ENCODE results near the gene PML. TPM values are rescaled to one million over a fixed set of nuclear protein-coding genes. Genes with fewer than 3 reads are reported as not detected.

Gene PML
- total RNA-seq, 1 donor from 2014 or later: 86.6 TPM

- no peak for DNase-seq (ENCODE audit: low spot score)
- intact Hi-C loops (cut with DNase I): no loop called here
- ATAC-seq: no peak
Observed at GRCh38 chr15:73993211-73993994, 1.1 kb upstream of the PML start.

- intact Hi-C loops (cut with DNase I): no loop called here
- peak; percentile 31 for ATAC-seq
- no peak for DNase-seq (ENCODE audit: low spot score)
Observed at GRCh38 chr15:73994912-73995622, 551 bp downstream of the PML start.

DNA sequence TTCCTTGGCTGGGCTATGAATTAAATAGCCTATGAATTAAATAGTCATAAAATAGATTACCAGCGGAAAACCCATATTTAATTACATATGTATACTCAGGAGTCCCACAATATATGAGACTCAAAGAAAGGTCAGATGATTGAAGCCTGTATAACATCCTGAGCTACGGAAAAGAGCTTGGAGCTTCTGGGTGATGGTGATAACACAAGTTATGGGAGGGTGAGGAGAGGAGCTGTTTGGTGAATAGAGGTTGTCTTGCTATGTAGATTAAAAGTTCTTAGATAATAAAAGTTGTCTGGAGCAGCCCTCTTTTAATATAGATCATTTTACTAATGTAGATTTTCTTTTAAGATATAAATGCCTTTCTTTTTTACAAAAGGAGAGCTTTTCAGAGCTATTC is 1.8 kb downstream of the PML start:
- DNase-seq (ENCODE audit: low spot score) (no peak), ATAC-seq (no peak)
- intact Hi-C loops (cut with DNase I): no loop called here

- ATAC-seq (no peak), DNase-seq (ENCODE audit: low spot score) (no peak)
- intact Hi-C loops (cut with DNase I): no loop called here
Observed at GRCh38 chr15:73996939-73997338, 2.4 kb downstream of the PML start.

DNA sequence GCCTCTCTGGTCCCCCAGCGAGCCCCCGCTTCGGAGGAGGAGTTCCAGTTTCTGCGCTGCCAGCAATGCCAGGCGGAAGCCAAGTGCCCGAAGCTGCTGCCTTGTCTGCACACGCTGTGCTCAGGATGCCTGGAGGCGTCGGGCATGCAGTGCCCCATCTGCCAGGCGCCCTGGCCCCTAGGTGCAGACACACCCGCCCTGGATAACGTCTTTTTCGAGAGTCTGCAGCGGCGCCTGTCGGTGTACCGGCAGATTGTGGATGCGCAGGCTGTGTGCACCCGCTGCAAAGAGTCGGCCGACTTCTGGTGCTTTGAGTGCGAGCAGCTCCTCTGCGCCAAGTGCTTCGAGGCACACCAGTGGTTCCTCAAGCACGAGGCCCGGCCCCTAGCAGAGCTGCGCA is 3.5 kb downstream of the PML start:
- DNase-seq (ENCODE audit: low spot score): no peak
- ATAC-seq: no peak
- intact Hi-C loops (cut with DNase I): no loop called here

GRCh38 chr15:74006774-74007639 is 12.5 kb downstream of the PML start:
- DNase-seq (ENCODE audit: low spot score): no peak

GRCh38 chr15:74007820-74008371 is 13.4 kb downstream of the PML start:
- intact Hi-C loops (cut with DNase I): no loop called here
- DNase-seq (ENCODE audit: low spot score): no peak
- no peak for ATAC-seq

More at GRCh38 chr15:74006774-74007639, 12.5 kb downstream of the PML start:
- no peak for ATAC-seq
- intact Hi-C loops (cut with DNase I): no loop called here

DNA sequence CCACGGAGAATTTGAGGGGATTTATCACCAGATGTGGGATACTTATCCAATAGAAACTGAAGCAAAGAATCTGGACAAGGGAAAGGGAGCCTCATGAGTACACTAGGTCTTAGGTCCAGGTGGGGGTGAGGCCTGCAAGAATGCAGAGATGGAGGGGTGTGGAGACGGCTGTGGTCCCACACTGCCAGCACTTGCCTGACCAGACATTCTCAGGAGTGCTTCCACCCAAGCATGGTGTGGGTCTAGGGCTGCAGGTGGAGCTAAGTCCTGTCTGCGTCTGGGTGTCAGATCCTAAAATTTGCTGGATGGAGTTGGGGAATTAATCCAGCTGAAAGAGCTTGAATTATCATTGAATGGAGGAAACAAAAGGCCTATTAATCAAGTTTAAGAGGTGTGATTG is 14.4 kb downstream of the PML start:
- DNase-seq (ENCODE audit: low spot score): no peak
- ATAC-seq: no peak

DNA sequence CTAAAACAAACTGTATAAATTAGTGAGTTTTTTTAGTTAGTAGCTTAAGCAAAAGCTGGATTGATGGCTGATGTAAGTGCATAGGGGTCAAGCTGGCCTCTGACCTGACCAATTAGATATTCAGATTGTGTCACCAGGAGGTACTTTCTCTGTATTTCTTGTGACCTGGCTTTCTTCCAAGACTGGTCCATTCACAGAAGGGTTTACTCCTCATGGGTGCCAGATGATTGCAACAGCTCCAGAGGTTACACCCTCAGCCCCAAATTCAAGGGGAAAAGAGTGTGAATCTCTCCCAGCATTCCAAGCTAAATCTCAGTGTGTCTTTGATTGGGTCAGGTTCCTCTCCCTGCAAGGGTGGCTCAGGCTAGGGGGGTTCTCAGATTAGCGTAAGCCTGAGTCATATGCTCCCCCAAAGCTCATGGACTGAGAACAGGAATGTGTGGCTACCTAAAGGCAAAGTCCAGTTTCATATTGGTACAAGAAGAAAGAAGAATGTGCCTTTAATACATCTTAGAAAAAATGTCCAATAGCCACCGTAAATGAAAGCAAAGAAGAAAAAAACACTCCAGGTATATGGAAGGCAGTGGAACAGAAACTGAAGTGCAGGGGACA is 16.5 kb downstream of the PML start:
- DNase-seq (ENCODE audit: low spot score) (no peak), ATAC-seq (peak; percentile 29)
- intact Hi-C loops (cut with DNase I): no loop called here

More for the DNA sequence above, 14.4 kb downstream of the PML start:
- intact Hi-C loops (cut with DNase I): no loop called here

DNA sequence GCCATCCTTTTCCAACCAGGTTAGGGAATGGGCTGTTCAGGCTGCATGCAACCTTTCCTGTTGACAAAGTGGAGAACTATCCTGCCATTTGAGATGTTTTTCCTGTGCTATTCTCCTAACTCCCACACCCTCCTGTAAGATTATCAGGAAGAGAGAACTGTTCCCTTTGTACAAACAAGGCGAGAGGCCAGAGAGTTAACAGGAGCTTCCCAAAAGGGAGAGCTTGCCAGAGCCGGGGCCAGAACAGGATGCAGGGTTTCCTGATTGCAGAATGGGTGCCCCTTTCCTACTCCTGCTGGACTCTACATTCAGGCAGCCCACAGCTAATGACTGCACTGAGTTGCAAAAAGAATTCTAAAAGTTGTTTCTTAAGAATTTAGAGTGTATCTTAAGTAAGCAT is 17.1 kb downstream of the PML start:
- ATAC-seq (peak; percentile 85), DNase-seq (ENCODE audit: low spot score) (no peak)
- intact Hi-C loops (cut with DNase I): no loop called here

GRCh38 chr15:74013374-74013894 is 18.9 kb downstream of the PML start:
- intact Hi-C loops (cut with DNase I): no loop called here
- DNase-seq (ENCODE audit: low spot score) (no peak), ATAC-seq (no peak)

- intact Hi-C loops (cut with DNase I): no loop called here
- ATAC-seq (no peak), DNase-seq (ENCODE audit: low spot score) (no peak)
Observed at GRCh38 chr15:74019734-74020133, 25.2 kb downstream of the PML start.

DNA sequence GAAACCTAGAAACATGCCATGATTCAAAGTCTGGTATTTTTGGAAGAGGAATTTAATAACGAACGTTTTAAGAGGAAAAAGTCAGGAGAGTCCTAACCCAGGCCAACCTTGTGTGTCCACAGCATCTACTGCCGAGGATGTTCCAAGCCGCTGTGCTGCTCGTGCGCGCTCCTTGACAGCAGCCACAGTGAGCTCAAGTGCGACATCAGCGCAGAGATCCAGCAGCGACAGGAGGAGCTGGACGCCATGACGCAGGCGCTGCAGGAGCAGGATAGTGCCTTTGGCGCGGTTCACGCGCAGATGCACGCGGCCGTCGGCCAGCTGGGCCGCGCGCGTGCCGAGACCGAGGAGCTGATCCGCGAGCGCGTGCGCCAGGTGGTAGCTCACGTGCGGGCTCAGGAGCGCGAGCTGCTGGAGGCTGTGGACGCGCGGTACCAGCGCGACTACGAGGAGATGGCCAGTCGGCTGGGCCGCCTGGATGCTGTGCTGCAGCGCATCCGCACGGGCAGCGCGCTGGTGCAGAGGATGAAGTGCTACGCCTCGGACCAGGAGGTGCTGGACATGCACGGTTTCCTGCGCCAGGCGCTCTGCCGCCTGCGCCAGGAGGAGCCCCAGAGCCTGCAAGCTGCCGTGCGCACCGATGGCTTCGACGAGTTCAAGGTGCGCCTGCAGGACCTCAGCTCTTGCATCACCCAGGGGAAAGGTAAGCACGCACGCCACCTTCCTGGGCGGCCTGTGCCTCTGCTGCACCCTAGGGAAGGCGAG is 28.4 kb downstream of the PML start:
- no peak for ATAC-seq
- no peak for DNase-seq (ENCODE audit: low spot score)
- intact Hi-C loops (cut with DNase I): no loop called here

DNA sequence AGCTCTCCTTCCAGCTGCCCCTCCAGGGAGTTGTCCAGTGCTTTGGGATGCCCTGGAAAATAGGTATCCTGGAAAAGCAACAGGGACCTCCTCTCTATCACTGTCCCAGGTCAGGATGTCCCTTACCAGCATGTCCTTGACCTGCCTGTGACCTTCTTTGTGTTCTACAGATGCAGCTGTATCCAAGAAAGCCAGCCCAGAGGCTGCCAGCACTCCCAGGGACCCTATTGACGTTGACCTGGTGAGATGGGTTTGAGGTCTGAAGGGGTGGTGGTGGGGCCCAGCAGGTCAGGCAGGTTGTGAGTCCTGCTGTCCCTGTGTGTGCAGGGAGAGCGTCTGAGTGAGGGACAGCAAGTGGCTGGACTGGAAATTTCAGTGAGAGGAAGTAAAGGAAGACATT is 30.2 kb downstream of the PML start:
- DNase-seq (ENCODE audit: low spot score): peak; percentile 21
- intact Hi-C loops (cut with DNase I): no loop called here
- no peak for ATAC-seq

DNA sequence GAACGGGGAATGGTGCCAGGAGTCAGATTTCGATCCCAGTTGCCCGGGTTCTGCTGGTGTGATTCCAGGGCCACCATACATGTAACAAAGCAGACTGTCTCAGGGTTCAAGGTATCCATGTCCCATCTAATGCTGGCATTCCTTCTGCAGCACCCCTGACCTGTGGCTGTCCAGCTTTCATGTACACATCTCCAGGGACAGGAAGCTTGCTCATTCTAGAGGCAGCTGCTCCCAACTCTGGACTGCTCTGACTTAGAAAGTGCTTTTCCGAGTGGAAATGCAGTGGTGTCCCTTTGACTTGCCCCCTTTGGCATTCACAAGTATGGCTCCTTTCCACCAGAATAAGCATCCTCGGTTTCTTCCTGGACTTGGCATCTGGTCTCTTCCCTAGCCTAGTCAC is 30.9 kb downstream of the PML start:
- intact Hi-C loops (cut with DNase I): no loop called here
- ATAC-seq (no peak), DNase-seq (ENCODE audit: low spot score) (peak; percentile 25)

DNA sequence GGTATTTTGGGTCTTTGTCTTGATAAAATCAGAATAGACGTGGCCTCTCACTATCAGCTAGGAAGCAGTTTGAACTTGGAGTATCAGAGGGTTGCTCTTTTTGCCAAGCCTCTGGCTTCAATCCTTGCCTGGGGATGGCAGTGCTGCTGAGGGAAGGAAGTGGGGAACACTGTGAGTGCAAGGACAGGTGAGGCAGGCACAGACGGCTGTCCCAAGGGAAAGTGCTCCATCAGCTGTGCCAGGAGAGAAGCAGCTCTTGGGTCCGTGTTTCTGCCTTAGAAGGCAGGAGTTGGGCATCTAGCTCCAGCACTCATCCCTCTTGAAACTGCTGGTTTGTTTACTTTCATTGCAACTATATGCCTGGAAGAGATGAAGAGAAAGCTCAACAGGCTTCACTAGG is 33.2 kb downstream of the PML start:
- DNase-seq (ENCODE audit: low spot score) (peak; percentile 32), ATAC-seq (no peak)
- intact Hi-C loops (cut with DNase I): no loop called here

GRCh38 chr15:74028646-74029045 is 34.1 kb downstream of the PML start:
- DNase-seq (ENCODE audit: low spot score) (no peak), ATAC-seq (no peak)
- intact Hi-C loops (cut with DNase I): no loop called here

DNA sequence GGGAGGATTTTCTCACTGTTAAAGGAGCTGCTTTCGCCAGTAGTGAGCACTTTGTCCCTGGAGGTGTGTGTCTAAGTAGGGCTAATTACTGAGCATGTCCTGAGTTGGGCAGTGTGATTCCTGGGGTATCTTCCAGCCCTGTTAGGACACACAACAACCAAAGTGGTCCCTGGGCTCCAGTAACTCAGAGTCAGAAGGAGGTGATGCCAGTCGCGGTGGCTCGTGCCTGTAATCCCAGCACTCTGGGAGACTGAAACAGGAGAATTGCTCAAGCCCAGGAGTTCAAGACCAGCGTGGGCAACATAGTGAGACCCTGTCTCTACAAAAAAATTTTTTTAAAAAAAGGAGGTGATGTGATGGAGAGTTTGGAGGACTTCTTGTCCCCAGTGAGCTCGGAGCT is 37.5 kb downstream of the PML start:
- ATAC-seq: no peak
- intact Hi-C loops (cut with DNase I): no loop called here
- DNase-seq (ENCODE audit: low spot score): no peak

Data from sciatic nerve (tissue), 2 donors.